Trophoblast cell (in vitro differentiated cells and primary cell): ENCODE data around the gene PLD2.

Source experiments
- DNase-seq, 2 donors: peaks; one replicate each; pipeline ENCODE4 v3.0.0-alpha.2; 2016
- H2AFZ ChIP-seq: 2 replicates; pipeline ENCODE4 v1.6.1; 2013; ENCODE audit warnings: low read length, moderate library complexity, mild to moderate bottlenecking; ENCODE audit not compliant: insufficient read depth, poor library complexity
- H2AK5ac ChIP-seq: 2 replicates; pipeline ENCODE4 v1.6.1; 2013; ENCODE audit warnings: mild to moderate bottlenecking, low read length
- H2BK120ac ChIP-seq: 2 replicates; pipeline ENCODE4 v1.6.1; 2013; ENCODE audit warnings: low read length, mild to moderate bottlenecking, moderate library complexity; ENCODE audit not compliant: insufficient read depth, poor library complexity
- H2BK12ac ChIP-seq: 2 replicates; pipeline ENCODE4 v1.6.1; 2013; ENCODE audit warnings: mild to moderate bottlenecking, low read length, moderate library complexity
- H2BK5ac ChIP-seq: 2 replicates; pipeline ENCODE4 v1.6.1; 2013; ENCODE audit warnings: low read length, low read depth, moderate library complexity, mild to moderate bottlenecking; ENCODE audit not compliant: poor library complexity
- H3K14ac ChIP-seq: 2 replicates; pipeline ENCODE4 v1.6.1; 2013; ENCODE audit warnings: mild to moderate bottlenecking, low read length
- H3K18ac ChIP-seq: 2 replicates; pipeline ENCODE4 v1.6.1; 2013; ENCODE audit warnings: mild to moderate bottlenecking, low read length
- H3K23ac ChIP-seq: 2 replicates; pipeline ENCODE4 v1.6.1; 2013; ENCODE audit warnings: low read length
- H3K27ac ChIP-seq: 2 replicates; pipeline ENCODE4 v1.5.1; 2013; ENCODE audit warnings: low read depth, mild to moderate bottlenecking, inconsistent platforms, low read length, moderate library complexity
- H3K27me3 ChIP-seq: 2 replicates; pipeline ENCODE4 v1.6.1; 2013; ENCODE audit warnings: inconsistent platforms, mild to moderate bottlenecking, low read length, moderate library complexity; ENCODE audit not compliant: insufficient read depth
- H3K36me3 ChIP-seq, 2 experiments: 1 replicate in 1 of 2; 2 replicates in 1 of 2; pipeline ENCODE4 v1.6.1; 2013; ENCODE audit warnings: low read length in 2 of 2, mild to moderate bottlenecking in 2 of 2, moderate library complexity in 1 of 2; ENCODE audit not compliant: insufficient read depth in 2 of 2, control insufficient read depth in 1 of 2
- H3K4ac ChIP-seq: 2 replicates; pipeline ENCODE4 v1.6.1; 2013; ENCODE audit warnings: low read depth, mild to moderate bottlenecking, low read length, moderate library complexity
- H3K4me1 ChIP-seq, 2 experiments: 1 replicate in 1 of 2; 2 replicates in 1 of 2; pipeline ENCODE4 v1.6.1; 2013; ENCODE audit warnings: low read length in 2 of 2, mild to moderate bottlenecking in 2 of 2, moderate library complexity in 1 of 2; ENCODE audit not compliant: insufficient read depth in 2 of 2, control insufficient read depth in 1 of 2
- H3K4me2 ChIP-seq: 2 replicates; pipeline ENCODE4 v1.6.1; 2013; ENCODE audit warnings: inconsistent platforms, mild to moderate bottlenecking, low read length, moderate library complexity
- H3K4me3 ChIP-seq: 2 replicates; pipeline ENCODE4 v1.5.1; 2013; ENCODE audit warnings: mild to moderate bottlenecking, low read depth, low read length, inconsistent platforms
- H3K79me1 ChIP-seq: one replicate; pipeline ENCODE4 v1.6.1; 2013; ENCODE audit warnings: low read length
- H3K79me2 ChIP-seq: 2 replicates; pipeline ENCODE4 v1.6.1; 2013; ENCODE audit warnings: low read length, mild to moderate bottlenecking; ENCODE audit not compliant: control insufficient read depth, insufficient read depth, poor library complexity
- H3K9ac ChIP-seq: 2 replicates; pipeline ENCODE4 v1.6.1; 2013; ENCODE audit warnings: mild to moderate bottlenecking, low read length
- H3K9me3 ChIP-seq: 2 replicates; pipeline ENCODE4 v1.6.1; 2013; ENCODE audit warnings: low read depth, mild to moderate bottlenecking, control low read depth, inconsistent platforms, low read length; ENCODE audit not compliant: insufficient read depth
- H4K12ac ChIP-seq: 2 replicates; pipeline ENCODE4 v1.6.1; 2013; ENCODE audit warnings: low read depth, mild to moderate bottlenecking, low read length, moderate library complexity
- H4K8ac ChIP-seq: 2 replicates; pipeline ENCODE4 v1.6.1; 2013; ENCODE audit warnings: low read depth, mild to moderate bottlenecking, low read length, moderate library complexity
- H4K91ac ChIP-seq: one replicate; pipeline ENCODE4 v1.6.1; 2013; ENCODE audit warnings: low read depth, mild to moderate bottlenecking, low read length, moderate library complexity
- WGBS: extraction: QIAGEN DNeasy Blood & Tissue Kit; methylation state at CpG from one replicate; pipeline ENCODE4 v1.1.7; 2013; ENCODE audit warnings: missing lambda C conversion rate; ENCODE audit not compliant: insufficient read length, insufficient coverage; ENCODE audit errors: extremely low coverage; 5-methylcytosine and 5-hydroxymethylcytosine counted together

The PLD2 gene

DNA sequence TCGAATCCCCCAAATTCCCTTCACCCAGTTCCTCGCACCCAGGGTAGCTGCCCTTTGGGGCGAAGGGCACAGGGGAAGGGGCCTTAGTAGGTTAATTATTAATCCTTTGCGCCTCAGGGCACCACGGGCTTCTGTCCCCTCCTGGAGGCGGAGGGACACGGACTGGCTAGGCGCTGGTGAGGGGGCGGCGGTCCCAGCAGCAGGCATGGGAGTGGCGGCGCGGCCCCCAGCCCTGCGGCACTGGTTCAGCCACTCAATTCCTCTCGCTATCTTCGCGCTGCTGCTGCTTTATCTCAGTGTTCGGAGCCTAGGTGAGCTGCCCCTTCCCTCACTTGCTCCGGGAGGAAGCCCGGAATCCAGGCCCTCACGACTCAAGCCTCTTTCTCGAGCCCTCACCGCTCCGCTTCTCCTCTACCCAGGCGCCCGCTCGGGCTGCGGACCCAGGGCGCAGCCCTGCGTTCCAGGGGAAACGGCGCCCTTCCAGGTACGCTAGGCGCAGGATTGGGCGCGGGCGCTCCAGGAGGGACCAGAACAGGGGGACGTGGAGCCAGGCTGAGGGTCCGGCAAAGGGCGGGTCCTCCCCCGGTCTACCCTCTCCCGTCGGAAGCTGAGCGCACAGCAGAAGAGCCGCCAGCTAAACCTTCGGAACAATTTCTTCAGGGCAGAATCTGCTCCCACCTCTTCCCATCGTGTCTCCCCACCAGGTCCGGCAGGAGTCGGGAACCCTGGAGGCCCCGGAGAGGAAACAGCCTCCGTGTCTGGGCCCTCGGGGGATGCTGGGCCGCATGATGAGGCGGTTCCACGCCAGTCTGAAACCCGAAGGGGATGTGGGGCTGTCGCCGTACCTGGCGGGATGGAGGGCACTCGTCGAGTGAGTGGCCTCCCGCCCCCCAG is 17.9 kb upstream of the PLD2 start, which contains the start of gene GLTPD2:
GLTPD2 (plus strand) TSS at position 158 of the 894 bp plus-strand sequence; CDS start at position 206, 48 bp downstream.
- peak within 1 kb of the TSS; percentile 73 for H2BK12ac ChIP-seq
- WGBS, result no CpG with 5 or more reads among the region's 62 CpGs

GRCh38 chr17:4789701-4789950 is 17.3 kb upstream of the PLD2 start:
- DNase-seq, result peak in 1 of 2 donors; percentile 74
- WGBS, result no CpG with 5 or more reads among the region's 25 CpGs

More for the DNA sequence above, 17.9 kb upstream of the PLD2 start, which contains the start of gene GLTPD2:
- H2BK5ac ChIP-seq, result peak within 1 kb of the TSS; percentile 94
- peak within 1 kb of the TSS; percentile 88 for H3K4me3 ChIP-seq
- peaks cover 16% of the 10 kb centered on the region for H3K79me1 ChIP-seq
- H4K8ac ChIP-seq, result peak within 1 kb of the TSS; percentile 97
- peak within 1 kb of the TSS; percentile 39 for H2AK5ac ChIP-seq
- peak within 1 kb of the TSS; percentile 97 for H3K27ac ChIP-seq
- peak within 1 kb of the TSS; percentile 13 for H4K12ac ChIP-seq
- peaks cover 6 to 8% of the 10 kb centered on the region in 2 experiments for H3K4me1 ChIP-seq
- H3K14ac ChIP-seq, result peak within 1 kb of the TSS; percentile 95
- H3K79me2 ChIP-seq, result peaks cover 11% of the 10 kb centered on the region
- peak within 1 kb of the TSS; percentile 97 for H4K91ac ChIP-seq
- peak within 1 kb of the TSS; percentile 78 for H3K4ac ChIP-seq
- peak within 1 kb of the TSS; percentile 93 for H2BK120ac ChIP-seq
- H3K27me3 ChIP-seq, result no peaks in the 10 kb centered on the region
- peak within 1 kb of the TSS; percentile 81 for H2AFZ ChIP-seq
- H3K36me3 ChIP-seq, result no peaks in the 10 kb centered on the region
- peak within 1 kb of the TSS; percentile 95 for H3K18ac ChIP-seq
- peak within 1 kb of the TSS; percentile 97 for H3K4me2 ChIP-seq
- H3K9me3 ChIP-seq, result peaks cover 1% of the 10 kb centered on the region
- no peak within 1 kb of the TSS for H3K23ac ChIP-seq
- peak within 1 kb of the TSS; percentile 75 for H3K9ac ChIP-seq
- peak in 1 of 2 donors; percentile 29 for DNase-seq

DNA sequence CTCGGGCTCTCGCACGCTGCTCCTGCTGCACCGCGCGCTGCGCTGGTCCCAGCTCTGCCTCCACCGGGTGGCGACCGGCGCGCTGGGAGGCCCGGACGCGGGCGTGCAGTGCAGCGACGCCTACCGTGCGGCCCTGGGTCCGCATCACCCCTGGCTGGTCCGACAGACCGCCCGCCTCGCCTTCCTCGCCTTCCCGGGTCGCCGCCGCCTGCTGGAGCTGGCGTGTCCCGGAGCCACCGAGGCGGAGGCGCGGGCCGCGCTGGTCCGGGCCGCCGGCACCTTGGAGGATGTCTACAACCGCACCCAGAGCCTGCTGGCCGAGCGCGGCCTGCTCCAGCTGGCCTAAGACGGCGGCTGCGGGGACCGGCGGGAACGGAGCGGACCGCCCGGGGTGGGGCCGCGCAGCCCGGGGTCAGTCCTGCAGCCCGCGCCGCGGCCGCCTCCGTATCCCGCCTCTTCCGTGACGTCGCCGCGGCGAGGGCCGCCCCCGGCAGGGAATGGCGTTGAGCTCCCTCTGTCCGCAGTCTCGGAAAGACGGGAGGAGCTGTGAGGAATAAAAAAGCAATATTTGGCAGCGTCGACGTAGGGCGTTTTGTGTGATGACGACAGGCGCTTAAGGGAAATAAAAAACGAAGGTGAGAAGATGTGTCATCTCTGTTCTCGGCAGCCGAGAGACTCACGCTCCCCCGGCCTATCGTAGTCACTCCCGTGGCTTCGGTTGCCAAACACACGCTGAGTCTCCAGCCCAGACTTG is 16.8 kb upstream of the PLD2 start:
- H3K4ac ChIP-seq, result peak overlapping the region; percentile 78
- H2BK5ac ChIP-seq, result peak overlapping the region; percentile 94
- peaks cover 16% of the 10 kb centered on the region for H3K79me1 ChIP-seq
- H3K9ac ChIP-seq, result peak overlapping the region; percentile 97
- peaks cover 11% of the 10 kb centered on the region for H3K79me2 ChIP-seq
- peak overlapping the region; percentile 85 for H2AFZ ChIP-seq
- peak overlapping the region; percentile 97 for H4K12ac ChIP-seq
- peak overlapping the region; percentile 97 for H4K91ac ChIP-seq
- peak; percentile 83 to 88 for DNase-seq
- peak overlapping the region; percentile 97 for H3K27ac ChIP-seq
- H3K9me3 ChIP-seq, result no peaks in the 10 kb centered on the region
- H2BK120ac ChIP-seq, result peak overlapping the region; percentile 93
- no peaks in the 10 kb centered on the region for H3K36me3 ChIP-seq
- H3K18ac ChIP-seq, result peak overlapping the region; percentile 95
- peak overlapping the region; percentile 97 for H3K4me2 ChIP-seq
- peak overlapping the region; percentile 95 for H3K14ac ChIP-seq
- H3K4me3 ChIP-seq, result peak overlapping the region; percentile 88
- H3K4me1 ChIP-seq, result peaks cover 6 to 8% of the 10 kb centered on the region in 2 experiments
- H3K23ac ChIP-seq, result no peak overlapping the region
- WGBS, result no CpG with 5 or more reads among the region's 91 CpGs
- H4K8ac ChIP-seq, result peak overlapping the region; percentile 97
- H3K27me3 ChIP-seq, result no peaks in the 10 kb centered on the region
- peak overlapping the region; percentile 30 for H2BK12ac ChIP-seq
- H2AK5ac ChIP-seq, result no peak overlapping the region

More at GRCh38 chr17:4789701-4789950, 17.3 kb upstream of the PLD2 start:
- H3K23ac ChIP-seq, result no peak overlapping the region
- peak overlapping the region; percentile 88 for H3K4me3 ChIP-seq
- H4K8ac ChIP-seq, result peak overlapping the region; percentile 97
- H3K4me2 ChIP-seq, result peak overlapping the region; percentile 97
- peak overlapping the region; percentile 75 for H3K9ac ChIP-seq
- peak overlapping the region; percentile 73 for H2BK12ac ChIP-seq
- H3K79me2 ChIP-seq, result peaks cover 11% of the 10 kb centered on the region
- peak overlapping the region; percentile 97 for H4K91ac ChIP-seq
- H3K14ac ChIP-seq, result peak overlapping the region; percentile 95
- peak overlapping the region; percentile 93 for H2BK120ac ChIP-seq
- H3K9me3 ChIP-seq, result no peaks in the 10 kb centered on the region
- H3K36me3 ChIP-seq, result no peaks in the 10 kb centered on the region
- H3K4me1 ChIP-seq, result peaks cover 6 to 8% of the 10 kb centered on the region in 2 experiments
- H3K4ac ChIP-seq, result peak overlapping the region; percentile 78
- peak overlapping the region; percentile 94 for H2BK5ac ChIP-seq
- H4K12ac ChIP-seq, result peak overlapping the region; percentile 13
- H3K27ac ChIP-seq, result peak overlapping the region; percentile 97
- peak overlapping the region; percentile 39 for H2AK5ac ChIP-seq
- peaks cover 16% of the 10 kb centered on the region for H3K79me1 ChIP-seq
- no peaks in the 10 kb centered on the region for H3K27me3 ChIP-seq
- peak overlapping the region; percentile 81 for H2AFZ ChIP-seq
- H3K18ac ChIP-seq, result peak overlapping the region; percentile 95

- Histone ChIP-seq H4K8ac (peak overlapping the region; percentile 87), H2BK5ac (no peak overlapping the region), H2AK5ac (no peak overlapping the region), H3K4me3 (peak overlapping the region; percentile 88), H3K27ac (peak overlapping the region; percentile 97), H3K23ac (no peak overlapping the region), H2BK12ac (no peak overlapping the region), H4K91ac (no peak overlapping the region), H2AFZ (peak overlapping the region; percentile 85), H3K9me3 (no peaks in the 10 kb centered on the region), H3K79me2 (peaks cover 11% of the 10 kb centered on the region), H3K9ac (peak overlapping the region; percentile 16), H3K4me2 (peak overlapping the region; percentile 97), H3K4me1 (peaks cover 6 to 8% of the 10 kb centered on the region in 2 experiments), H3K79me1 (peaks cover 16% of the 10 kb centered on the region), H4K12ac (no peak overlapping the region), H2BK120ac (no peak overlapping the region), H3K18ac (no peak overlapping the region), H3K27me3 (no peaks in the 10 kb centered on the region), H3K14ac (peak overlapping the region; percentile 19), H3K36me3 (no peaks in the 10 kb centered on the region), H3K4ac (no peak overlapping the region)
- no peak for DNase-seq
- 100% methylated on average over 1 of the region's 7 CpGs for WGBS
Observed at GRCh38 chr17:4790705-4791088, 16.3 kb upstream of the PLD2 start.
